ENCODE measurements around the gene MFSD6L.

DNA sequence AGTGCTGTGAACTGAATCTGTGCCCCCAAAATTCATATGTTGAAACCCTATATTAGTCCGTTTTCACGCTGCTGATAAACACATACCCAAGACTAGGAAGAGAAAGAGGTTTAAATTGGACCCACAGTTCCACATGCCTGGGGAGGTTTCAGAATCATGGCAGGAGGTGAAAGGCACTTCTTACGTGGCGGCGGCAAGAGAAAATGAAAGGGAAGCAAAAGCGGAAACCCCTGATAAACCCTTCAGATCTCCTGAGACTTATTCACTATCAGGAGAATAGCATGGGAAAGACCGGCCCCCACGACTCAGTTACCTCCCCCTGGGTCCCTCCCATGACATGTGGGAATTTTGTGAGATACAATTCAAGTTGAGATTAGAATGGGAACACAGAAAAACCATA is 37.2 kb downstream of the MFSD6L start:
- no peak for TF ChIP-seq GATA2 (IDR thresholded peaks at IDR 0.05; ENCODE audit: low read depth, low read length)
- TF ChIP-seq GATA3 (IDR thresholded peaks at IDR 0.05; ENCODE audit: low read depth, low read length): no peak

All from SH-SY5Y (cell line).